ENCODE data around the gene CEP72. TPM values are rescaled to one million over a fixed set of nuclear protein-coding genes. Genes with fewer than 3 reads are reported as not detected.
"Not testable (repeated sequence)": the region's sequence is repeated elsewhere in the genome, so short reads cannot be mapped to it uniquely, and the experiment has no call there.

The CEP72 gene
- polyA plus RNA-seq, 4 donors, result 7.2 to 10.7 (median 8.9) TPM

DNA sequence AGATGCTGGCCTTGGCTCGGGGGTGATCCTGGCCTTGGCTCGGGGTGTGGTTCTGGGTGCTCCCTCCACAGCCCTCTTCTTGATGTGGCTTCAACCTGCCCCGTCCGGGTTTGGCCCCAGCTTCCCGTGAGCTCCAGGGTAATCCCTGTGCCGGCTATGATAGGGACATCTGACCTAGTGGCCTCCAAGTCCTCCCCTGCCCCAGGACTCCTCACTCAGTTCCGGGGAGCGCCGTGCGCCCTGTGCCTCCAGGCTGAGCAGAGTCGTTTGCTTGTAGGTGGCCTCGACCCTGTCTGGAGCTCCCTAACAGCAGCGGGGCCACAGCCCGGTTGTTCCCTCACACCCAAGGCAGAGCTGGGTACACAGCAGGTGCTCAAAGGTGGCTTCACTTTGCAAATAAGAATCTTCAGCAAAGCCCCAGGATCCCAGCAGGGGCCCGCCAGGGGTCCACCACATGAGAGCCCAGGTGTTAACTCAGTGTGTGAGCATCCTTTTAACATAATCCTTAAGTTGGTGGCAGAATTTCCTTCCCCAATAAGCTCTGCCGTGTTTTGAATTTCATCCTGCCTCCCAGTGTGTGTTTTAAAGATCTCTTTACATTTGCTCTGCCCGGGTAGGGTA, 32.3 kb upstream of the CEP72 start:
- no peak for DNase-seq (ENCODE audit: low read depth in 4 of 4, low spot score in 3 of 4)

GRCh38 chr5:580436-580835, 31.7 kb upstream of the CEP72 start:
- DNase-seq (ENCODE audit: low read depth in 4 of 4, low spot score in 3 of 4), result no peak

DNA sequence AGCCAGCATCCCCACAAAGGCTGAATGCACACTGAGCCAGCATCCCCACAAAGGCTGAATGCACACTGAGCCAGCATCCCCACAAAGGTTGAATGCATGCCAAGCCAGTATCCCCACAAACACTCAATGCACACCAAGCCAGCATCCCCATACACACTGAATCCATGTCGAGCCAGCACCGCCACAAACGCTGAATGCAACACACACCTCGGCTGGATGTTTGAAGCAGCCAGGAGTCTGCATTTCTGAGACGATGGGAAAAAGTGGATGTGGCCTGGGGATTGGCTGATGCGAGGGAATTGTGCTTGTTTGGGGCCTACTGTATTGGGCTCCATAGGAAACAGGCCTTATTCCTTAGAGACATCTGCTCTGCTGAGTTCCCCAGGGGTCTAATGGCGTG, 30.9 kb upstream of the CEP72 start:
- no peak for DNase-seq (ENCODE audit: low read depth in 4 of 4, low spot score in 3 of 4)

GRCh38 chr5:581941-582340, 30.2 kb upstream of the CEP72 start:
- no peak for DNase-seq (ENCODE audit: low read depth in 4 of 4, low spot score in 3 of 4)

DNA sequence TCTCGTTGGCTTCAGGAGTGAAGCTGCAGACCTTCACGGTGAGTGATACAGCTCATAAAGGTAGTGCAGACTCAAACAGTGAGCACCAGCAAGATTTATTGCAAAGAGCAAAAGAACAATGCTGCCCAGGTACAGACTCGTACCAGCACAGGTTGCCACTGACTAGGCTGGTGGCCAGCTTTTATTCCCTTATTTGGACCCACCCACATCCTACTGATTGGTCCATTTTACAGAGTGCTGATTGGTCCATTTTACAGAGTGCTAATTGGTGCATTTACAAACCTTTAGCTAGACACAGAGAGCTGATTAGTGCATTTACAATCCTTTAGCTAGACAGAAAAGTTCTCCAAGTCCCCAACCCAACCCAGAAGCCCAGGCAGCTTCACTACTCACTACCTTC, 29.7 kb upstream of the CEP72 start:
- DNase-seq (ENCODE audit: low read depth in 4 of 4, low spot score in 3 of 4), result not testable (repeated sequence)

DNA sequence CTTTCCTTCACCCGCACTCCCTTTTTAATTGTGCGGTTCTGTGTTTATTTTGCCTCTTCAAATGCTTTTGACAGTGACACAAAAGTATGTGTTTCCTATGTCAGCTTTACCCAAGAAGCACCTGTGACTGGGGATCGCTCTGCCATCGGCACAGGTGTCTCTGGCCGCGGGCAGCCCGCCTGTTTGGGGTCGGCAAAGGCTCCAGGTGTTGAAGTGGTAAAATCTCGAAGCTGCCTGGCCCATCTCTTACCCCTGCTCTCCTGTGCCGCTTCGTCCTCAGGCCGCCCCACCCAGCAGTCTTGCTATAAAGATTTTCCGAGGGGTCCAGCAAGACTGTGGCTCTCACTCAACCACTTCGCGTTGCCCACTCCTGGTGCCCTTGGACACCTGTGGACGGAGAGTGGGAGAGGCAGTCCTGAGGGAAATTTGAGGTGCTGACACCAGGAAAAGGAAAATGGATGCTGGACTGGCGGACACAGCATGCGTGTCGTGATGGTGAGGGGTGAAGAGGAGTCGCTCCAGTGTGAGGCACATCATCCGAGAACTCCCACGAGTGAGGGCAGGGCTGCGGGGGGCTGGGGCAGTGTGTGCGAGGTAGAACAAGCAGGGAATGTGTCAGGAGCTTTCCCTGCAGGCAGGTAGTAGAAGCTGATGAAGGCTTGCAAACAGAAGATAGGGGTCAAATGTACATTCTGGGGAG, 29.1 kb upstream of the CEP72 start:
- no peak for DNase-seq (ENCODE audit: low read depth in 4 of 4, low spot score in 3 of 4)

DNA sequence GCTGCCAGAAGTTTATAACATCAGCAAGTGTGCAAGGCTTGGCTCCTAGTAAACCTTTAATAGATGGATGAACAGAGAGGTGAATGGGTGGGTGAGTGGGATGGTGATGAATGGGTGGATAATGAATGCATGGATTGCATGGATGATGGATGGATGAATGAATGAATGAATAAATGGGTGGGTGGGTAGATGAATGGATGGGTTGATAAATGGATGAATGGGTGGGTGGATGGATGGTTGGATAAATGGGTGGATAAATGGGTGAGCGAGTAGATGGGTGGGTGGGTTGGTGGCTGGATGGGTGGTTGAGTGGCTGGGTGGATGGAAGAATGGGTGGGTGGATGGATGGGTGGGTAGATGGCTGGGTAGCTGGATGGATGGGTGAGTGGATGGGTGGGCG, 28.5 kb upstream of the CEP72 start:
- DNase-seq (ENCODE audit: low read depth in 4 of 4, low spot score in 3 of 4), result no peak

DNA sequence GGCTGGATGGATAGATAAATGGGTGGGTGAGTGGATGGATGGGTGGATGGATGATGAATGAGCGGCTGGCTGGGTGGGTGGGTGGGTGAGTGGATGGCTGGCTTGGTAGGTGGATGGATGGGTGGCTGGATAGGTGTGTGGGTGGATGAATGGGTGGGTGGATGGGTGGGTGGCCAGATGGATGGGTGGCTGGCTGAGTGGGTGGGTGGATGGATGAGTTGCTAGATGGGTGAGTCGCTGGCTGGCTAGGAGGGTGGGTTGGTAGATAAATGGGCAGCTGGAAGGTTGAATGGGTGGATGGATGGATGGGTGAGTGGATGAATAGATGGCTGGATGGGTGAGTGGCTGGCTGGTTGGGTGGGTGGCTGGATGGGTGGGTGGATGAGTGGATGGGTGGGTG, 27.9 kb upstream of the CEP72 start:
- DNase-seq (ENCODE audit: low read depth in 4 of 4, low spot score in 3 of 4), result no peak

DNA sequence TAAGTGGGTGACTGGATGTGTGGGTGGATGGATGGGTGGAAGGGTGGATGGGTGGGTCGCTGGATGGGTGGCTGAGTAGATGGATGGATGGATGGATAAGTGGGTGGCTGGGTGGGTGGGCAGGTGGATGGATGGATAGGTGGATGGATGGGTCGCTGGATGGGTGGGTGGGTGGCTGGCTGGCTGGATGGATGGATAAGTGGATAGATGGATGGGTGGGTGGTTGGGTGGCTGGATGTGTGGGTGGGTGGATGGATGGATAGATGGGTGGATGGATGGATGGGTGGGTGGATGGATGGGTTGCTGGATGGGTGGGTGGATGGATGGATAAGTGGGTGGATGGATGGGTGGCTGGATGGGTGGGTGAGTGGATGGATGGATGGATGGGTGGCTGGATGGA, 27.3 kb upstream of the CEP72 start:
- DNase-seq (ENCODE audit: low read depth in 4 of 4, low spot score in 3 of 4), result no peak

DNA sequence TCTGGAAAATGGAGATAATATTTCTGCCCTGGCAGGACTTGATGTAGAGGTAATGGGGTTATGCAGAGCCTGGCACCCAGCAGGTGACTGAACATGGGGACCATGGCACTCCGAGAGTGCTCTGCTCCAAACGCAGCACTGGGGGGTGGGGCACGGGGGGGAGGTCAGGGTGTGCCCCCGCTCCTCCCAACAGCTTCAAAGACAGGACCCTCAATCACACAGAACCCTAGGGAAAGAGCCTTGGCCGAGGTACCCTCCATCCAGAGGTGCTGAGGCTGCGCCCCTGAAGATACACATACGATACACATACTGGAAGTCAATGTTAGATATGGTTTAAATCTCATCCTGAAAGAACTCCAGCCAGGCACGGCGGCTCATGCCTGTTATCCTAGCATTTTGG, 26.6 kb upstream of the CEP72 start:
- DNase-seq (ENCODE audit: low read depth in 4 of 4, low spot score in 3 of 4), result no peak

GRCh38 chr5:585962-586628, 26.0 kb upstream of the CEP72 start:
- no peak for DNase-seq (ENCODE audit: low read depth in 4 of 4, low spot score in 3 of 4)

DNA sequence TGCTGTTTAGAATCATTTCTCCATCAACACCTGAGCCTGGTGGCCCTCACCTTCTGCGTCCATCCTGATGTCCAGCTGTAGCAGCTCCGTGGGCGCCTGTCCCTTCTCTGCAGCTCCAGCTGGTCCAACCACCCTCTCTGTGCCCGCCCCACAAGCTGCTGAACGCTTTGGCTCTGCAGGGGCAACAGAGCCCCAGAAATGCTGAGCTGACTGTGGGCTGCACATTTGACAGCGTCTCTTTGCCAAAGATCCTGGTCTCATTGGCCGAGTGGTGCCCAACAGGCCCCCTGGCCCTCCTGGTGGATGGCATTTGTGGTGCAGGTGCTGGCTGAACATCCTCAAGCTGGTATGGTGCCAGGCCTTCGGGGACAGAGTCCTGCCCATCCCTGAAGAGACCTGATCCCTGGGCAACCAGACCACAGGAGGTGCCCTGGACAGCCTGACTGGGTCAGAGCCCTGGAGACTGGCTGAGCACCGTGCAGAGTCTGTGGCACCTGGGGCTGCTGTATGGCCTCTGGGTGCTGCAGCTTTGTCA, 25.3 kb upstream of the CEP72 start:
- DNase-seq (ENCODE audit: low read depth in 4 of 4, low spot score in 3 of 4), result no peak

DNA sequence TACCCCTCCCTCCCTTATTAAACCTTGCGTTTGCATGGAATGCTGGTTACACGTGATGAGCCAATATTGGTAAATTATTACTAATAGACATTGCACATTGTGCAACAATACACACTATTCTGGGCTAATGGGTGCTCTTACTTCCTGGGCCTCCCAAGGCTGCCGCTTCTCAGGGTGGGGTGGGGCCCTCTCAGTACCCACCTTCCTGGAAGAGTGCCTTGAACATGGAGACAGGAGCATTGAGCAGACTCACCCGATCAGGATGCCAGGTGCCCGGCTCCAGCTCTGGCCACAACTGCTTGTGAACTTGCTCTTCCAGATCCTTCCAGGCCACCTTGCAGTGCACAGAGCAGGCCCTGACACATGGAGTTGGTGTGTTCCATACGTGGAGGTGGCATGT, 24.7 kb upstream of the CEP72 start:
- DNase-seq (ENCODE audit: low read depth in 4 of 4, low spot score in 3 of 4), result no peak

DNA sequence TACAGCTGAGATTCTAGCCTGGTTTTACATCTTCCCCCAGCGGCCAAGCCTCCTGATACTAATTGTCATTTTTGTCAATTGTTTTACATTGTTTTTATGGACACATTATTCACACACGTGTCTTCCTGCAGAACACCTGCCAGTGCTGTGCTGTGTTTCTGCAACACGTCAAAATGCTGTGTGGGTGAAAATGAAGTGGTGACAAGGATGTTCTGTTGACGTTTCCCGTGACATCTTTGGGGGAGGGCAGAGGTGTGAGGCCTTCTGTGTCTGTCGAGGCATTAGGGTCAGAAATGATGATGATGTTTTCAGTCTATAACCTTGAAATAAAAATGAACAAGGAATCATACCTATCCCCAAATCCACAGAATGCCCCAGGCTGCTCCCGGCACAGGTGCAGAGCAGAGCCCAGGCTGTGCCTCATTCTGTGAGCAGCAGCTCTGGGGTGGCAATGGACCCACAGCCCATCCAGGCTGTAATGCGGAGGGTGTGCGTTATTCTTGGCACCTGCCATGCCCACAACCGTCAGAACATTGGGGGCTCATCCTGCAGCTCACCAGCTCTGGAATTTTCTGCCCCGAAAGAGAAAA, 23.6 kb upstream of the CEP72 start:
- no peak for DNase-seq (ENCODE audit: low read depth in 4 of 4, low spot score in 3 of 4)

DNA sequence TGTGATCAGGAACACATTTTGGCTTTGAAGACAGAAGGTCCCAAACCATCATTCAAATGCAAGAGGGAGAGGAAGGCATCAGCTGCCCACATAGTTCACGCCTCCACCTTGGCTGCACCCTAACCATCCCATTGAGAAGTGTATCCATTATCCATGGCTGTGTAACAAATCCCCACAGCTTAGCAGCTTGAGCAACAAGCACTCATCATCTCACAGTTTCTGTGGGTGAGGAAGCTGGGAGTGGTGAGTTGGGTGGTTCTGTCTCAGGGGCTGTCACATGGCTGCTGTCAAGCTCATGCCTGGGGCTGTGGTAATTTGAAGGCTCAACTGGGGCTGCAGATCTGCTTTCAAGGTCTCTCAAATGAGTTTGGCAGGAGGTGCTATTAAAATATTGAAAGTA, 23.0 kb upstream of the CEP72 start:
- no peak for DNase-seq (ENCODE audit: low read depth in 4 of 4, low spot score in 3 of 4)

- no peak for DNase-seq (ENCODE audit: low read depth in 4 of 4, low spot score in 3 of 4)
Observed at GRCh38 chr5:589588-589987, 22.6 kb upstream of the CEP72 start.

DNA sequence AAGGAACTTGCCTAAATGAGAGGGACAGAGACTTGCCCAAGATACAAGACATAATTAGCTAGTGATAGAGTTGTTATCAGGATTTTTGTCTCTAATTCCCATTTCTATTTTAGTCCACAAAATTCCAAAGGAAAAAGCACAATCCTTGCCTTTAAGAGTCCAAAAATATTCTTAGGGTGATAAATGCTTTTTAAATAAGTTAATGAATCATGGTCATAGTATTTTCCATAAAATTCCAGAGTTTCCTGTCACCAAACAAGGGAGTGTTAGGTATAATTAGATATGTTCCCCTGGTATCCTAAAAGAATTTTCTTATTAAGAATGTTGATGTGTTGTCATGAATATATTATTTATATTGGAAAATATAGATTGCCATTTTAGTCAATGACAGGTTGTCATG, 21.8 kb upstream of the CEP72 start:
- DNase-seq (ENCODE audit: low read depth in 4 of 4, low spot score in 3 of 4), result no peak

DNA sequence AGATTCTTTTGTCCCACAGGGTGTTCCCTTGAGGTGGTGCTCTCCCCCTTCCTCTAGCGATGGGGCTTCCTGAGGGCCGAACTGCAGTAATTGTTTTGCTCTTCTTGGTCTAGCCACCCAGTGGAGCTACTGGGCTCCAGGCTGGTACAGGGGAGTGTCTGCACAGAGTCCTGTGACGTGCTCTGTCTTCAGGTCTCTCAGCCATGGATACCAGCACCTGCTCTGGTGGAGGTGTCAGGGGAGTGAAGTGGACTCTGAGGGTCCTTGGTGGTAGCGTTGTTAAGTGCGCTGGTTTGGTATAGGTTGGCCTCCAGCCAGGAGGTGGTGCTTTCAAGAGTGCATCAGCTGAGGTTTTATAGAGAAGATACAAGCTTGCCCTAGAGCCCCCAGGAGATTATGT, 20.4 kb upstream of the CEP72 start:
- no peak for DNase-seq (ENCODE audit: low read depth in 4 of 4, low spot score in 3 of 4)

GRCh38 chr5:592158-592557, 20.0 kb upstream of the CEP72 start:
- no peak for DNase-seq (ENCODE audit: low read depth in 4 of 4, low spot score in 3 of 4)

DNA sequence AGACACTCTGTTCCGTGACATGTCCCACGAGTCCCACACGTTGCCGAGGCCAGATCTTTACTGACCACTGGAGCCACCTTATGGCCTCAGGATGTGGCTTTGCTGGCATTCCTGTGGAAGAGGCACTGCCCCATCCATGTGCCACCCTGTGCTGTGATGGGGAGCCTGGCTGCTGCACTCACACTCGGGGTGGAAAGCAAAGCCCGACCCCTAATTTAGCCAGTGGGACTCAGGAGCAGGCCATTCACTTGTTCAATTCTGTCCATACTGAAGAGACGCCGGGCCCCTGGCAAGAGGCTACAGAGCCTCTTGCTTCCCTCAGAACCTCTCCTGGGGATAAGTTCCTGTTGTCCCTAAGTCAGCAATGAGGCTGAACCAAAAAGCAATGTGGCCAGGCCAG, 18.6 kb upstream of the CEP72 start:
- no peak for DNase-seq (ENCODE audit: low read depth in 4 of 4, low spot score in 3 of 4)

- no peak for DNase-seq (ENCODE audit: low read depth in 4 of 4, low spot score in 3 of 4)
Observed at GRCh38 chr5:594226-594860, 17.8 kb upstream of the CEP72 start.
